ENCODE data around the gene CGB7.
"Not testable (repeated sequence)": the region's sequence is repeated elsewhere in the genome, so short reads cannot be mapped to it uniquely, and the experiment has no call there.

The CGB7 gene

GRCh38 chr19:49073514-49074378, 16.2 kb upstream of the CGB7 start:
- no peak for DNase-seq

- no peak for DNase-seq
Measured at GRCh38 chr19:49071860-49072547, 14.5 kb upstream of the CGB7 start.

GRCh38 chr19:49070416-49070815, 12.9 kb upstream of the CGB7 start:
- DNase-seq: no peak

- no peak for DNase-seq
Measured at GRCh38 chr19:49069026-49069425, 11.5 kb upstream of the CGB7 start.

GRCh38 chr19:49067554-49067953, 10.0 kb upstream of the CGB7 start:
- no peak for DNase-seq

GRCh38 chr19:49065905-49066512, 8.5 kb upstream of the CGB7 start:
- DNase-seq: no peak

- no peak for DNase-seq
Measured at GRCh38 chr19:49064768-49065611, 7.4 kb upstream of the CGB7 start, which contains the start of gene NTF4. Gene NTF4, minus strand, starts transcription at chr19:49064818. Its CDS starts 2,821 bp downstream, at chr19:49061997.

GRCh38 chr19:49064029-49064629, 6.6 kb upstream of the CGB7 start:
- DNase-seq: no peak

- no peak for DNase-seq
Measured at GRCh38 chr19:49061445-49061844, 3.9 kb upstream of the CGB7 start.

- DNase-seq: no peak
Measured at GRCh38 chr19:49061000-49061399, 3.5 kb upstream of the CGB7 start.

GRCh38 chr19:49059053-49059452, 1.5 kb upstream of the CGB7 start:
- no peak for DNase-seq

GRCh38 chr19:49058562-49058961, 1.0 kb upstream of the CGB7 start:
- DNase-seq: no peak

- DNase-seq: not testable (repeated sequence)
Measured at GRCh38 chr19:49056902-49057596, 500 bp downstream of the CGB7 start.

- DNase-seq: peak in 1 of 2 donors; percentile 18
Measured at GRCh38 chr19:49056101-49056901, 1.2 kb downstream of the CGB7 start.

- DNase-seq: not testable (repeated sequence)
Measured at GRCh38 chr19:49050376-49051033, 7.0 kb downstream of the CGB7 start.

GRCh38 chr19:49049834-49050233, 7.7 kb downstream of the CGB7 start:
- not testable (repeated sequence) for DNase-seq

- not testable (repeated sequence) for DNase-seq
Measured at GRCh38 chr19:49049011-49049410, 8.5 kb downstream of the CGB7 start, which contains the start of gene CGB8. Gene CGB8, minus strand, starts transcription at chr19:49049111. Its CDS starts 372 bp downstream, at chr19:49048739.

- DNase-seq: not testable (repeated sequence)
Measured at GRCh38 chr19:49043548-49043947, 14.0 kb downstream of the CGB7 start, which contains the start of gene CGB5. Gene CGB5, plus strand, starts transcription at chr19:49043848. Its CDS starts 362 bp downstream, at chr19:49044210.

- not testable (repeated sequence) for DNase-seq
Measured at GRCh38 chr19:49042666-49043065, 14.9 kb downstream of the CGB7 start.

- no peak for DNase-seq
Measured at GRCh38 chr19:49042177-49042576, 15.4 kb downstream of the CGB7 start.

Data from hippocampal formation (tissue), 2 donors.